Stomach (tissue), 9 donors: ENCODE measurements around the gene PANK1. TPM values are rescaled to one million over a fixed set of nuclear protein-coding genes. Genes with fewer than 3 reads are reported as not detected.

Experiments used
- DNase-seq, 2 donors: peaks; one replicate each; pipeline versions ENCODE4 v3.0.0 to v3.0.0-alpha.2; 2013 to 2019
- H3K27ac ChIP-seq, 5 donors: fragments of 200-600 bp in 4 of 5; sonication (generic) in 4 of 5; one replicate each; pipeline ENCODE4 v1.5.1; 2013 to 2019; ENCODE audit warnings: mild to moderate bottlenecking in 1 of 5, moderate library complexity in 1 of 5
- H3K27me3 ChIP-seq, 3 donors: fragments of 200-600 bp; sonication (generic); one replicate each; pipeline ENCODE4 v1.5.1; 2017 to 2019; ENCODE audit warnings: mixed run types in 1 of 3
- H3K36me3 ChIP-seq, 4 donors: fragments of 200-600 bp; sonication (generic); 1 replicate in 3 of 4; 2 replicates in 1 of 4; pipeline ENCODE4 v1.5.1; 2016 to 2019
- H3K4me1 ChIP-seq, 4 donors: fragments of 200-600 bp; sonication (generic); one replicate each; pipeline ENCODE4 v1.5.1; 2016 to 2019
- H3K4me3 ChIP-seq, 4 donors: fragments of 200-600 bp; sonication (generic) in 3 of 4; one replicate each; pipeline ENCODE4 v1.5.1; 2016 to 2019; ENCODE audit warnings: mild to moderate bottlenecking in 1 of 4
- H3K9me3 ChIP-seq, 4 donors: fragments of 200-600 bp; sonication (generic); one replicate each; pipeline ENCODE4 v1.5.1; 2016 to 2019
- EP300 ChIP-seq: sonication (generic); formaldehyde crosslinking; IDR thresholded peaks from one replicate; pipeline ENCODE4 v1.6.1; 2017; ENCODE audit warnings: antibody characterized with exemption
- POLR2A ChIP-seq, 4 donors: fragments of 450-650 bp; IDR thresholded peaks; one replicate each; pipeline ENCODE4 v1.6.1; 2016; ENCODE audit warnings: antibody characterized with exemption in 4 of 4, control low read depth in 2 of 4, mild to moderate bottlenecking in 1 of 4, moderate library complexity in 1 of 4
- POLR2AphosphoS5 ChIP-seq, 3 donors: sonication (generic); formaldehyde crosslinking; IDR thresholded peaks; one replicate each; pipeline ENCODE4 v1.6.1; 2016; ENCODE audit warnings: antibody characterized with exemption in 3 of 3
- WGBS, 5 donors: extraction: QIAGEN DNeasy Blood & Tissue Kit in 3 of 5; methylation state at CpG; one replicate each; pipeline versions ENCODE4 v1.1.5 to v1.1.7; 2013 to 2018; 5-methylcytosine and 5-hydroxymethylcytosine counted together
- intact Hi-C: fragments of 100-400 bp; cut with DNase I; formaldehyde crosslinking; loops from one replicate; pipeline ENCODE4 v1.15.1; 2023; ENCODE audit warnings: low total_unique reads
- polyA plus RNA-seq, 3 donors: library from polyadenylated mRNA; stranded (reverse); fragments of 200-250 nt; gene quantifications; one replicate each; pipeline ENCODE4 v1.2.3, GENCODE V29; 2013
- total RNA-seq, 5 donors: library from RNA; depleted of rRNA; stranded (reverse); fragments of >200 nt; gene quantifications; one replicate each; pipeline versions ENCODE4 v1.1.0 to v1.2.3, GENCODE V29; 2014 to 2016
- TF ChIP-seq, protein P1 (sequence below), 7 experiments: fragments of 450-650 bp in 4 of 7; fragments of 200-600 bp in 3 of 7; sonication (generic) in 3 of 7; IDR thresholded peaks; one replicate each; pipeline ENCODE4 v1.5.1; 2016 to 2019; ENCODE audit warnings: antibody characterized with exemption in 7 of 7, control low read depth in 2 of 7, mild to moderate bottlenecking in 1 of 7
- donor health status: healthy with polysubstance abuse.
- donor health status: Bipolar disorder and iron deficiency.
- donor health status: healthy.

PANK1 gene
- total and polyA plus RNA-seq, 8 donors = 1.8 to 7.4 (median 4.6) TPM; not detected in 1

DNA sequence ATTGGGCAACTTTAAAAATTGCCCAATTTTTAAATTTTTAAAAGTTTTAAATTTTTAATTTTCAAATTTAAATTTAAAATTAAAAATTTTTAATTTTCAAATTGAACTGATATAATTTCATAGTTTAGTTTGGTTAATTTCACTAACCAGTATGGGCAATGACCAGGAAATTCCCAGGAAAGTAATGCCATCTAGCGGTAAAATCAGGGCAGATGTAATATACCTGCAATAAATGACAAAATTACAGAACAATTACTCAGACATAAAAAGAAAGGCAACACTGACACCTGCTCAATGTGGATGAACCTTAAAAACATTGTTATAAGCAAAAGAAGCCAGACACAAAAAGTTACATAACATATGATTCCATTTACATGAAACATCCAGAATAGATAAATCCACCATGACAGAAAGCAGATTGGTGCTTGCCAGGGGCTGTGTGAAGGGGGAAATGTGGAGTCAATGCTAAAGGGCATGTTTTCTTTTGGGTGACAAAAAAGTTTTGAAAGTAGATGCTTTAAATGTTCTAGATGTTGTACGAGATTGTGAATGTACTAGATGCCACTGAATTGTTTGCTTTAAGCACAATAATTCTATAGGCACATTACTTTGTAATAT lies 81.1 kb downstream of the PANK1 start:
- TF ChIP-seq, protein P1, sequence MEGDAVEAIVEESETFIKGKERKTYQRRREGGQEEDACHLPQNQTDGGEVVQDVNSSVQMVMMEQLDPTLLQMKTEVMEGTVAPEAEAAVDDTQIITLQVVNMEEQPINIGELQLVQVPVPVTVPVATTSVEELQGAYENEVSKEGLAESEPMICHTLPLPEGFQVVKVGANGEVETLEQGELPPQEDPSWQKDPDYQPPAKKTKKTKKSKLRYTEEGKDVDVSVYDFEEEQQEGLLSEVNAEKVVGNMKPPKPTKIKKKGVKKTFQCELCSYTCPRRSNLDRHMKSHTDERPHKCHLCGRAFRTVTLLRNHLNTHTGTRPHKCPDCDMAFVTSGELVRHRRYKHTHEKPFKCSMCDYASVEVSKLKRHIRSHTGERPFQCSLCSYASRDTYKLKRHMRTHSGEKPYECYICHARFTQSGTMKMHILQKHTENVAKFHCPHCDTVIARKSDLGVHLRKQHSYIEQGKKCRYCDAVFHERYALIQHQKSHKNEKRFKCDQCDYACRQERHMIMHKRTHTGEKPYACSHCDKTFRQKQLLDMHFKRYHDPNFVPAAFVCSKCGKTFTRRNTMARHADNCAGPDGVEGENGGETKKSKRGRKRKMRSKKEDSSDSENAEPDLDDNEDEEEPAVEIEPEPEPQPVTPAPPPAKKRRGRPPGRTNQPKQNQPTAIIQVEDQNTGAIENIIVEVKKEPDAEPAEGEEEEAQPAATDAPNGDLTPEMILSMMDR (IDR thresholded peaks at IDR 0.05) = peak in 5 of 7 experiments; percentile 68 to 84 (median 71)
- TF ChIP-seq POLR2AphosphoS5 (IDR thresholded peaks at IDR 0.05) (no peak), EP300 (no peak), POLR2A (IDR thresholded peaks at IDR 0.05) (no peak)
- WGBS, 5 donors = 3 to 17% (median 12%) methylated on average over 2 of the region's 2 CpGs
- Histone ChIP-seq H3K27me3 (no peaks in the 10 kb centered on the region), H3K4me3 (no peak overlapping the region), H3K36me3 (no peaks in the 10 kb centered on the region), H3K9me3 (no peaks in the 10 kb centered on the region), H3K4me1 (peaks cover 0 to 4% (median 0%) of the 10 kb centered on the region in 4 donors), H3K27ac (no peak overlapping the region)
- peak in 1 of 2 donors; percentile 77 for DNase-seq
- intact Hi-C loops = loop anchor here (5.0 kb wide), 1 partner anchor 137 kb away; no protein-coding TSS in a partner anchor

DNA sequence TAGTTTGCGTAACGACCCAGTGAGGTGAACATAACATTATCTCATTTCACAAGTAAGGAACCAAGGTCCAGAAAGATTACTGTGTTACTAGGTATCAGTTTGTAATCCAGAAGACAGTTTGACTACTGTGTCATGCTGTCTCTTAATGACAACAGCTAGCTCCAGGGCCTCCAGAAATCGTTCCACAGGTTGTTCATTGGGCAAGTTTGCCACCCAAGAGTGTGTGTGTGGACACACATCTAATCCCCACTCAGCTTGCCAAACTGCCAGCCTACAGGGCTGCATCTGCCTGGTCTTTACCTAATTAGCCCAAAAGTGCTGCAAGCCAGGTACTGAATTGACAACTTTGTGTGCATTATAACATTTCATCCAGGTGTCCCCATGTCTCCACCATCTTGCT lies 81.7 kb downstream of the PANK1 start:
- Histone ChIP-seq H3K27me3 (no peaks in the 10 kb centered on the region), H3K36me3 (no peaks in the 10 kb centered on the region), H3K4me3 (no peak overlapping the region), H3K27ac (no peak overlapping the region), H3K9me3 (no peaks in the 10 kb centered on the region), H3K4me1 (peaks cover 0 to 4% (median 0%) of the 10 kb centered on the region in 4 donors)
- TF ChIP-seq, protein P1 (IDR thresholded peaks at IDR 0.05) = no peak
- TF ChIP-seq POLR2A (IDR thresholded peaks at IDR 0.05) (no peak), POLR2AphosphoS5 (IDR thresholded peaks at IDR 0.05) (no peak), EP300 (no peak)
- no peak for DNase-seq
- 84 to 96% (median 94%) methylated on average over 3 of the region's 3 CpGs for WGBS, 5 donors
- intact Hi-C loops = loop anchor here (5.0 kb wide), 1 partner anchor 136 kb away; no protein-coding TSS in a partner anchor

DNA sequence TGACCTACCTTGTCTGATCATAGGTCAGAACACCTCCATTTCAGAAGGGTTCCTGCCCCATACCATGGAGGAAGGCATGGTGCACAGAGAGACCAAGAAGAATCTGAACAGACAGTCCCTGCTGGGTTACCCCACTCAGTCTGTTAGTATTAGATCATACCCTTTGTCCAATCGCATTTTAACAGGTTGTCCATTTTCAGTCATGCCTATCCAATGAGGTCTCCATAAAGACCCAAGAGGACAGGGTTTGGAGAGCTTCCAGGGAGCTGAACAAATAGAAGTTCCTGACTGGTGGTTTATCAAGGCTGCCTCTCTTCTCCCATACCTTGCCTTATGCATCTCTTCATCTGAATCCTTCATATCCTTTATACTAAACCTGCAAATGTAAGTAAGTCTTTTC lies 88.4 kb downstream of the PANK1 start:
- Histone ChIP-seq H3K36me3 (no peaks in the 10 kb centered on the region), H3K27me3 (no peaks in the 10 kb centered on the region), H3K4me3 (no peak overlapping the region), H3K9me3 (no peaks in the 10 kb centered on the region), H3K27ac (no peak overlapping the region), H3K4me1 (peaks cover 0 to 6% (median 0%) of the 10 kb centered on the region in 4 donors)
- intact Hi-C loops = no loop called here
- no peak for DNase-seq
- TF ChIP-seq EP300 (no peak), POLR2AphosphoS5 (IDR thresholded peaks at IDR 0.05) (no peak), POLR2A (IDR thresholded peaks at IDR 0.05) (no peak)
- TF ChIP-seq, protein P1 (IDR thresholded peaks at IDR 0.05) = no peak
- WGBS, 5 donors = 84 to 93% (median 90%) methylated on average over 1 of the region's 1 CpG

DNA sequence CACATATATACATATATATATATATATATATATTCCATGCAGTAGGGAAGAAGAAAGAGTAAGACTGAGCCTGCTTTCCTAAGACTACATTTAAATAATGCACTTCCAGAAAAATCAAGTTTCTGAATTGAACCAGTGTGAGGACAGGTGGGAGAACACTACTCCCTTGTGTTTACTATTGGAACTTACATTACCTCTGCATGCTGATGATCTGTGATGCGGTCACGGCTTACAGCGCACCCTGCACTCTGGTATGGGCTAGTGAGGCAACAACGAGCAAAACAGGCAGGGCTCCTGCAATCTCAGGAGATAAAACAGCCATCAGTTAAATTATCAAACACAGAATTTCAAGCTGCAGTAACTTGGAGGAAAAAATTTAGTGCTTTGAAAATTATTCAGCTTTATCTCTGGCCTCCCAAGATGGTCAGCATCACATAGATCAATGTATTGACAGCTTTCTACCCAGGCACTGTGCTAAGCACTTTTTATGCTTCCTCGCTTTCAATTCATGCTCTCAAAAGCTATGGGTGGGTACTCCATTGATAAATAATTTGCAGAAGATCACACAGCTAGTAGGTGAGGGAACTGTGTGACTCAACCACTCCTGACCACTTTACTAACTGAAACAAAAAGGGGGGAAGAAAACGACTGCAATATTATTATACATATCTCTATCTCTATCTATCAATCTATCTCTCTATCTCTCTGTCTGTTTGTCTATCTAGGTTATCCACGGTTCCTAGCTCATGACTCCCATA lies 89.2 kb downstream of the PANK1 start:
- Histone ChIP-seq H3K27me3 (no peaks in the 10 kb centered on the region), H3K27ac (no peak overlapping the region), H3K36me3 (no peaks in the 10 kb centered on the region), H3K4me1 (peaks cover 0 to 10% (median 0%) of the 10 kb centered on the region in 4 donors), H3K4me3 (no peak overlapping the region), H3K9me3 (no peaks in the 10 kb centered on the region)
- WGBS, 5 donors = 70 to 79% (median 75%) methylated on average over 7 of the region's 7 CpGs
- no peak for DNase-seq
- no peak for TF ChIP-seq POLR2AphosphoS5 (IDR thresholded peaks at IDR 0.05)
- no peak for TF ChIP-seq EP300
- TF ChIP-seq, protein P1 (IDR thresholded peaks at IDR 0.05) = no peak
- no peak for TF ChIP-seq POLR2A (IDR thresholded peaks at IDR 0.05)
- intact Hi-C loops = no loop called here
